HL-60 (cell line): ENCODE results near the gene NUB1.

ENCODE experiments used
- CTCF ChIP-seq: IDR thresholded peaks from one replicate; pipeline ENCODE4 v1.5.1; 2011; ENCODE audit warnings: low read length, control low read depth, inconsistent platforms; ENCODE audit not compliant: insufficient read depth
- POLR2AphosphoS5 ChIP-seq: IDR thresholded peaks from 2 replicates; pipeline ENCODE4 v1.6.1; 2012; ENCODE audit warnings: low read depth

GRCh38 chr7:151402029-151402835 is 60.6 kb downstream of the NUB1 start:
- TF ChIP-seq CTCF: no peak
- no peak for TF ChIP-seq POLR2AphosphoS5
